Measurements from ENCODE around the gene ZNF280D. TPM values are rescaled to one million over a fixed set of nuclear protein-coding genes. Genes with fewer than 3 reads are reported as not detected.

ZNF280D gene
- total RNA-seq, 4 donors from 2014 or later: 22.1 to 86.2 (median 33.0) TPM

DNA sequence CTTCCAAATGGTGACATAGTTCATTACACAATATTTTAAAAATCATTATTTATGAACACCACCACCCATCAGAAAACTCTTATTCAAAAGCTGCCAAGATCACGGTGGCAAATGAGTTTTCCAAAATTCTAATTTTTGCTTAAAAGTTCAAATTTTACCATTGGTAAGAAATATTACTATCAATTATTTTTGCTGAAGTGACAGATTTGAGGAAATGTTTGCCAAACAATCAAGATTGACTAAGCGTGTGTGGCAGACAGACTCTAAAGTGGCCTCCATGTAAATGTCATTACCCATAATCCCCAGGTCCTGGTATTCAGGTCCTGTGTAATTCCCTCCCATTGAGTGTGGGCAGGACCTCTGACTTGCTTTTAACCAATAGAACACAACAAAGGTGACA, 35.0 kb downstream of the ZNF280D start:
- no peak for DNase-seq (ENCODE audit: low spot score)
- ATAC-seq (ENCODE audit: low FRiP score): no peak
- TF ChIP-seq, protein P1, sequence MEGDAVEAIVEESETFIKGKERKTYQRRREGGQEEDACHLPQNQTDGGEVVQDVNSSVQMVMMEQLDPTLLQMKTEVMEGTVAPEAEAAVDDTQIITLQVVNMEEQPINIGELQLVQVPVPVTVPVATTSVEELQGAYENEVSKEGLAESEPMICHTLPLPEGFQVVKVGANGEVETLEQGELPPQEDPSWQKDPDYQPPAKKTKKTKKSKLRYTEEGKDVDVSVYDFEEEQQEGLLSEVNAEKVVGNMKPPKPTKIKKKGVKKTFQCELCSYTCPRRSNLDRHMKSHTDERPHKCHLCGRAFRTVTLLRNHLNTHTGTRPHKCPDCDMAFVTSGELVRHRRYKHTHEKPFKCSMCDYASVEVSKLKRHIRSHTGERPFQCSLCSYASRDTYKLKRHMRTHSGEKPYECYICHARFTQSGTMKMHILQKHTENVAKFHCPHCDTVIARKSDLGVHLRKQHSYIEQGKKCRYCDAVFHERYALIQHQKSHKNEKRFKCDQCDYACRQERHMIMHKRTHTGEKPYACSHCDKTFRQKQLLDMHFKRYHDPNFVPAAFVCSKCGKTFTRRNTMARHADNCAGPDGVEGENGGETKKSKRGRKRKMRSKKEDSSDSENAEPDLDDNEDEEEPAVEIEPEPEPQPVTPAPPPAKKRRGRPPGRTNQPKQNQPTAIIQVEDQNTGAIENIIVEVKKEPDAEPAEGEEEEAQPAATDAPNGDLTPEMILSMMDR (IDR thresholded peaks at IDR 0.05): no peak

DNA sequence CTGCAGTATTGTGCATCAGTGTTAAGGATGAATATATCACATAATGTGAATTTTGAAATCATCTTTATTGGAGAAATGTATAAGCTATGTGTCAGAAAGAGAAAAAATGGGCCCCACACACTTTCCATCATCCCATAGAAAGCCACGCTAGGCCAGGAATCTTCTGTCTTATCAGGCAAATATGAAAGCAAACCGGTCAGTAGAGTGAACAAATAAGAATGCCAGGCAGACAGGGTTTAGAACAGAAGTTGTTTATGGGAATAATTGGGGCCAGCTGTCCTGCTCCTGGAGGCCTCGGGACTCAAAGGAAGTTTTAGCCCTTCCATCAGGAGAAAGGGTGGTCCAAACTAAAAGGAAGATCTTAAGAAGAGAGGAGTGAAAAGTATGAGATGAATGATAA, 39.5 kb downstream of the ZNF280D start:
- TF ChIP-seq, protein P1 (IDR thresholded peaks at IDR 0.05): no peak
- ATAC-seq (ENCODE audit: low FRiP score) (no peak), DNase-seq (ENCODE audit: low spot score) (no peak)

DNA sequence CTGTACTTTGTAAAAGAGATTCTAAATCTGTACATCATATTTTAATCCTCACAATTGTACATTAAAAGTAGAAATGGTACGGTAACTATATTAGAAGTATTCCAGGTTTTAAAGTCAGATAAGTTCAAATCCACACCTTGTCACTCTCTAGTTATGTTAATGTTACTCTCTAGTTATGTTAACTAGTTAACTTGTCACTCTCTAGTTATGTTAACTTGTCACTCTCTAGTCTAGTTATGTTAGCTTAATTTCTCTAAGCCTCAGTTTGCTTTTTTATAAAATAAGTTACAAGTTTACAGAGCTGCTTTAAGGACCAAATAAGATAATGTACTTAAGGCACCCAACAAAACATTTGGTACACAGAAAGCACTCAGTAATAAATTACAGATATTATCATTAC, 42.6 kb downstream of the ZNF280D start:
- ATAC-seq (ENCODE audit: low FRiP score) (no peak), DNase-seq (ENCODE audit: low spot score) (no peak)
- TF ChIP-seq, protein P1 (IDR thresholded peaks at IDR 0.05): no peak

DNA sequence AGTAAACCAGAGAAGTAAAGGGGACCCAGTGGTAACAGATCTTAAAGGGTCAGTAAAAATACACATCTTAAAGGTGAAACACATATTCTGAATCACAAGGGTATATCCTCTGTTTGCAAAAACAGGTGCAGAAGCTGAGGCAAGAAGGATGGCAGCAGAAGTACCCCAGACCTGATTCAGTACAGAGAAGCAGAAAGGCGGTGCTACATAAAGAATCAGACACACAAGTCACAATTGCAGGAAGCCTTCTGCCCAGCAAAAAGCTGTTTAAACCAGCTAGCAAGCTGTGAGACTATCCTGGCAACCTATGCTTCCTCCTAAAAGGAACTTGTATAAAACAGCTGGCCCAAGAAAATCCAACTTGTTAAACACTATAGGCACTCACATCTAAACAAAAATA, 49.4 kb downstream of the ZNF280D start:
- TF ChIP-seq, protein P1 (IDR thresholded peaks at IDR 0.05): no peak
- DNase-seq (ENCODE audit: low spot score) (no peak), ATAC-seq (ENCODE audit: low FRiP score) (no peak)

DNA sequence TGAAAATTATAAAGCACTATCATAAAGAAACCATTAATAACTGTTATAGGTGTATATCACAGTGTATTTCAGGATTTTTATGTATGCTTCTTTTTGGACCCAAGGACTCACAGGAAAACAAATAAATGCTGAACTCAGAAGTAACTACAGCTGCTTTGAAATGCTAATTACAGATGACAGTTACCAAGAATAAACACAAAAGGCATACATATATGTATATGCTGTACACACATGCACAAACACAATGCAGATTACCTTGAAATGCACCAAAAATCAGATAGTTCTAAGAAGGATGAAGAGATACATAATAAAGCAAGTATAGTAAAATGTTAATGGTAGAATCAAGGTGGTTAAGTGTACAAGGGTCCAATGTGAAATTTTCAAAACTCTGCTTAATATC, 52.2 kb downstream of the ZNF280D start:
- no peak for ATAC-seq (ENCODE audit: low FRiP score)
- DNase-seq (ENCODE audit: low spot score): no peak
- TF ChIP-seq, protein P1 (IDR thresholded peaks at IDR 0.05): no peak

DNA sequence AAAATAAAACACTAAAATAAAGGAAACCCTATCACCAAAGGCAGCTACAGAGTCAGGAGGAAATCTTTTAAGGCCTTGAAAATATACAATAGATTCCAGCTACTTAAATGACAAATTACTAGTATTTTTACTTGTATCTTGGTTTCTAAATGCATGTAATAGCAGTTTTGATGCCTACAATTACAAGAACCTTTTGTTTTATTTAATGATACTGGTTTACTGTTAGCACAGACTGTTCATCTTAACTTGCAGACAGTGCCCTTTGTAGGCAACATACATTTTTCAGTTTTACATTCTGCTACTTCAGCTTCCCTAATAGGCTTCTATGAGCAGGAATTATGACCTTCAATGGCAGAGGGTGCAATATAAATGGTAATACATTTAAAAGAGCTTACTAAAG, 54.1 kb downstream of the ZNF280D start:
- no peak for DNase-seq (ENCODE audit: low spot score)
- TF ChIP-seq, protein P1 (IDR thresholded peaks at IDR 0.05): no peak
- ATAC-seq (ENCODE audit: low FRiP score): no peak

DNA sequence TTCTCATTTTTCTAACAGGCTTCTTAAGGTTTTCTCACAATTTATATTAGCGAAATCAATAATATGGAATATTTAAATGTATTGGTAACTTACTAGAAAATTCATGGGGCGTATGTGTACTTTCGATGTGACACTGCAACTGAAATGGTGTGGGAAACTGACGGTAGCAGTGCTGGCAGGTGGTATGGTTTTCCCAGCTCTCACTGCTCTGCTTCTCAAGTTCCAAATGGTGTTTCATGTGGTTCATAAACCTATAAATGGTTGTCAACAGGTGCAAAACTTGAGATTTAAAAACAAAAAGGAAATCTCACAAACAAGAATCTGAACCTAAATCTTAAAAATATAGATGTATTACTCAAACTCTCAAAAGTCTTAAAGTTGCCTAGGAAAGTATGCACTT, 54.7 kb downstream of the ZNF280D start:
- DNase-seq (ENCODE audit: low spot score): no peak
- TF ChIP-seq, protein P1 (IDR thresholded peaks at IDR 0.05): no peak
- ATAC-seq (ENCODE audit: low FRiP score): no peak
